Pancreas (tissue), 10 donors: Measurements from ENCODE around the gene THAP8. TPM values are rescaled to one million over a fixed set of nuclear protein-coding genes. Genes with fewer than 3 reads are reported as not detected.
A peak's percentile ranks its signal among the peaks of the same experiment; 100 is the strongest.

Source experiments
- ATAC-seq, 4 donors: fragments of 200-7000 bp; cut with Tn5 transposase; one replicate each; pipeline versions ENCODE4 v1.8.0 to v1.9.1; 2020; ENCODE audit warnings: mild to moderate bottlenecking in 4 of 4, moderate library complexity in 4 of 4
- DNase-seq, 6 donors: peaks; one replicate each; pipeline ENCODE4 v3.0.0-alpha.2; 2020
- FAIRE-seq: peaks from 2 replicates; lab custom pipeline; 2012; peaks lifted over from hg19 to GRCh38; lab: Jason Lieb, UNC
- H3K27ac ChIP-seq, 4 donors: fragments of 200-600 bp; sonication (generic); 1 replicate in 3 of 4; 2 replicates in 1 of 4; pipeline versions ENCODE4 v1.5.0 to v1.8.0; 2020
- H3K27me3 ChIP-seq, 4 donors: fragments of 200-600 bp; one replicate each; pipeline ENCODE4 v1.8.0; 2021
- H3K36me3 ChIP-seq, 3 donors: fragments of 200-600 bp; sonication (generic) in 1 of 3; one replicate each; pipeline versions ENCODE4 v1.5.0 to v1.8.0; 2020 to 2021
- H3K4me1 ChIP-seq, 3 donors: fragments of 200-600 bp; one replicate each; pipeline ENCODE4 v1.8.0; 2021
- H3K4me3 ChIP-seq, 4 donors: fragments of 200-600 bp; sonication (generic) in 2 of 4; one replicate each; pipeline versions ENCODE4 v1.5.0 to v1.8.0; 2020 to 2021
- H3K9me3 ChIP-seq, 4 donors: fragments of 200-600 bp; one replicate each; pipeline ENCODE4 v1.8.0; 2021
- CTCF ChIP-seq, 4 donors: fragments of 200-600 bp; sonication (generic) in 3 of 4; IDR thresholded peaks; one replicate each; pipeline versions ENCODE4 v1.5.0 to v1.8.0; 2021; ENCODE audit warnings: antibody characterized with exemption in 4 of 4
- WGBS, 2 donors: extraction: QIAGEN DNeasy Blood & Tissue Kit; methylation state at CpG; one replicate each; pipeline ENCODE4 v1.1.7; 2013; 5-methylcytosine and 5-hydroxymethylcytosine counted together
- intact Hi-C, 3 donors: fragments of 100-400 bp; cut with DNase I; formaldehyde crosslinking; loops; one replicate each; pipeline versions ENCODE4 v1.11.1 to v1.14.2; 2022
- polyA plus RNA-seq, 2 donors: library from polyadenylated mRNA; stranded (reverse); fragments of 200-250 nt; gene quantifications; one replicate each; pipeline ENCODE4 v1.2.3, GENCODE V29; 2013
- total RNA-seq, 6 donors: library from RNA; stranded (reverse); fragmentation: NEBNext Ultra II Directional in 4 of 6; extraction: Animal tissue kit (Norgen Biotek cat#: 25700) in 4 of 6; gene quantifications; one replicate each; pipeline versions ENCODE4 v1.2.1 to v1.2.4, GENCODE V29; 2021 to 2023
- donor health status: healthy with polysubstance abuse.
- donor health status: DM: no; HTN: no; CAD: no; lungs with moderate emphysema.
- donor health status: DM: no; HTN: no; CAD: no.
- donor health status: control.
- donor health status: control.
- donor health status: Bipolar disorder and iron deficiency.
- donor health status: DM: yes; HTN: yes; CAD: no.
- donor health status: DM: no; HTN: no; CAD: no.
- donor health status: DM: no; HTN: no; CAD: no.
- donor health status: DM: yes; HTN: yes; CAD: no.

The THAP8 gene
- total and polyA plus RNA-seq, 8 donors: 0.88 to 3.2 (median 2.3) TPM

GRCh38 chr19:36001605-36002004 is 52.5 kb downstream of the THAP8 start:
- H3K9me3 ChIP-seq: no peaks in the 10 kb centered on the region
- ATAC-seq: no peak
- WGBS, 2 donors: 96 to 98% methylated on average over 3 of the region's 3 CpGs
- H3K27me3 ChIP-seq: no peaks in the 10 kb centered on the region
- H3K36me3 ChIP-seq: no peaks in the 10 kb centered on the region
- H3K27ac ChIP-seq: no peak overlapping the region
- DNase-seq: no peak
- intact Hi-C loops: no loop called here
- H3K4me3 ChIP-seq: no peak overlapping the region
- no peak for TF ChIP-seq CTCF (IDR thresholded peaks at IDR 0.05)
- H3K4me1 ChIP-seq: peaks cover 0 to 4% (median 3%) of the 10 kb centered on the region in 3 donors
- no peak for FAIRE-seq

- no peak for ATAC-seq
- H3K36me3 ChIP-seq: no peaks in the 10 kb centered on the region
- H3K27ac ChIP-seq: no peak overlapping the region
- H3K4me1 ChIP-seq: peaks cover 0 to 11% (median 4%) of the 10 kb centered on the region in 3 donors
- 72 to 89% methylated on average over 8 of the region's 8 CpGs for WGBS, 2 donors
- no peak for TF ChIP-seq CTCF (IDR thresholded peaks at IDR 0.05)
- no peaks in the 10 kb centered on the region for H3K27me3 ChIP-seq
- peak overlapping the region in 3 of 4 donors; percentile 71 to 99 (median 71) for H3K4me3 ChIP-seq
- intact Hi-C loops: no loop called here
- FAIRE-seq: no peak
- H3K9me3 ChIP-seq: no peaks in the 10 kb centered on the region
- no peak for DNase-seq
Observed at GRCh38 chr19:35996777-35997176, 57.3 kb downstream of the THAP8 start.

GRCh38 chr19:35995048-35995993 is 58.8 kb downstream of the THAP8 start, which contains the start of gene SDHAF1:
SDHAF1 (plus strand) TSS chr19:35995188; CDS start chr19:35995275, 87 bp downstream.
- no peaks in the 10 kb centered on the region for H3K36me3 ChIP-seq
- WGBS, 2 donors: 0 to 1% methylated on average over 82 to 97 of the region's 97 CpGs
- DNase-seq (peak; percentile 97 to 99 (median 97)), ATAC-seq (peak; percentile 95 to 98 (median 96)), FAIRE-seq (no peak)
- no peaks in the 10 kb centered on the region for H3K27me3 ChIP-seq
- H3K4me1 ChIP-seq: peaks cover 0 to 11% (median 4%) of the 10 kb centered on the region in 3 donors
- no peak for TF ChIP-seq CTCF (IDR thresholded peaks at IDR 0.05)
- H3K9me3 ChIP-seq: no peaks in the 10 kb centered on the region
- peak within 1 kb of the TSS; percentile 68 to 88 (median 77) for H3K27ac ChIP-seq
- H3K4me3 ChIP-seq: peak within 1 kb of the TSS; percentile 71 to 99 (median 80)
- intact Hi-C loops: no loop called here

- intact Hi-C loops: no loop called here
- FAIRE-seq: no peak
- Histone ChIP-seq H3K4me3 (peak overlapping the region; percentile 71 to 99 (median 80)), H3K27me3 (no peaks in the 10 kb centered on the region), H3K27ac (no peak overlapping the region), H3K36me3 (no peaks in the 10 kb centered on the region), H3K4me1 (peaks cover 0 to 11% (median 2%) of the 10 kb centered on the region in 3 donors), H3K9me3 (no peaks in the 10 kb centered on the region)
- TF ChIP-seq CTCF (IDR thresholded peaks at IDR 0.05): no peak
- peak in 1 of 4 donors; percentile 2 for ATAC-seq
- peak in 3 of 6 donors; percentile 38 to 78 (median 49) for DNase-seq
- WGBS, 2 donors: 38 to 43% methylated on average over 49 of the region's 49 CpGs
Observed at GRCh38 chr19:35993923-35994598, 60.0 kb downstream of the THAP8 start.
